Activated CD8-positive, alpha-beta memory T cell treated with anti-CD3 and anti-CD28 coated beads, Interleukin-2, amount 10 ng/mL, durations not matched to agents 7 days and 5 days (primary cell): ENCODE results near the gene PRKCQ. TPM values are rescaled to one million over a fixed set of nuclear protein-coding genes. Genes with fewer than 3 reads are reported as not detected.
"Not testable (repeated sequence)": the region's sequence is repeated elsewhere in the genome, so short reads cannot be mapped to it uniquely, and the experiment has no call there.

ENCODE experiments used
- ATAC-seq: fragments of 150-1000 bp; cut with Tn5 transposase; one replicate; pipeline ENCODE4 v1.10.0; 2021; ENCODE audit warnings: moderate library complexity
- CTCF ChIA-PET: fragments of 350-600 bp; sonication (Branson Sonifier 250); formaldehyde crosslinking; loops from one replicate; lab custom pipeline; 2021; ENCODE audit warnings: antibody characterized with exemption; lab: Charles Lee
- DNase-seq: peaks from one replicate; pipeline ENCODE4 v3.0.0-alpha.2; 2020
- H3K27ac Mint-ChIP-seq: one replicate; pipeline ENCODE4 v1.8.0; 2021; ENCODE audit warnings: mild to moderate bottlenecking, mixed read lengths
- H3K27me3 Mint-ChIP-seq: one replicate; pipeline ENCODE4 v1.8.0; 2021; ENCODE audit warnings: mixed read lengths
- H3K36me3 Mint-ChIP-seq: one replicate; pipeline ENCODE4 v1.8.0; 2021; ENCODE audit warnings: mild to moderate bottlenecking, mixed read lengths
- H3K4me1 Mint-ChIP-seq: one replicate; pipeline ENCODE4 v1.8.0; 2021; ENCODE audit warnings: mixed read lengths
- H3K4me3 Mint-ChIP-seq: one replicate; pipeline ENCODE4 v1.8.0; 2021; ENCODE audit warnings: mild to moderate bottlenecking, moderate library complexity, mixed read lengths
- H3K9me3 Mint-ChIP-seq: one replicate; pipeline ENCODE4 v1.8.0; 2022; ENCODE audit warnings: low read depth, mixed read lengths
- total RNA-seq, 2 experiments: library from RNA; stranded (reverse); gene quantifications; one replicate each; pipeline ENCODE4 v1.2.3, GENCODE V29; 2021

The PRKCQ gene
- total RNA-seq, 2 experiments from 2014 or later, result 51.0 to 58.7 TPM

- Mint-ChIP-seq H3K36me3 (peaks cover 30% of the 10 kb centered on the region), H3K4me1 (peaks cover 13% of the 10 kb centered on the region), H3K4me3 (no peak overlapping the region), H3K27ac (no peak overlapping the region), H3K9me3 (peaks cover 22% of the 10 kb centered on the region), H3K27me3 (no peaks in the 10 kb centered on the region)
- ATAC-seq, result no peak
- CTCF ChIA-PET, result no interaction called here
- DNase-seq, result no peak
These were observed 193.1 kb downstream of the PRKCQ start for GRCh38 chr10:6386960-6387359.

DNA sequence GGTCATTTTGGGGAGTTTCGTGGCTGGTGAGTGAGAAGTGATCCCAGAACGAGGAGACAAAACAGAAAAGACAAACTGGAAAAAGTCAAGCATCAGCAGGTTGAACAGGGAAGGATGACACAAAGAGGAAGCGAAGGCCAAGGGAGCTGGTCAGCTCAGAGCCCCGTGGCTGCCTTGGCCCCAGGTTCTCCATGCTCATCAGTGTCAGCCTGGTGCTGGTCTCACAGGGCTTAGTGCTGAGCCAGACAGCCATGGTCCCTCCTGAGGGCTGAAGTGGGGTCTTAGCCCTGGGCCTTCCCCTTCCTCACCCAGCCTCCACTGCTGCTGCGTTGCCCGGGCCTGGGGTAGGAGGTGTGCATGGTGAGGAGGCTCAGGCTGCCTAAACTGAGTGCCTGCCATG lies 193.7 kb downstream of the PRKCQ start:
- no peak for DNase-seq
- CTCF ChIA-PET, result interaction anchor here (0.8 to 1.3 kb wide), 3 partner anchors 12 to 38 kb away, joined by 4 to 5 read pairs (median 5); no protein-coding TSS in a partner anchor
- H3K4me3 Mint-ChIP-seq, result no peak overlapping the region
- H3K27ac Mint-ChIP-seq, result no peak overlapping the region
- peaks cover 26% of the 10 kb centered on the region for H3K36me3 Mint-ChIP-seq
- peaks cover 19% of the 10 kb centered on the region for H3K4me1 Mint-ChIP-seq
- H3K27me3 Mint-ChIP-seq, result no peaks in the 10 kb centered on the region
- no peak for ATAC-seq
- peaks cover 25% of the 10 kb centered on the region for H3K9me3 Mint-ChIP-seq

DNA sequence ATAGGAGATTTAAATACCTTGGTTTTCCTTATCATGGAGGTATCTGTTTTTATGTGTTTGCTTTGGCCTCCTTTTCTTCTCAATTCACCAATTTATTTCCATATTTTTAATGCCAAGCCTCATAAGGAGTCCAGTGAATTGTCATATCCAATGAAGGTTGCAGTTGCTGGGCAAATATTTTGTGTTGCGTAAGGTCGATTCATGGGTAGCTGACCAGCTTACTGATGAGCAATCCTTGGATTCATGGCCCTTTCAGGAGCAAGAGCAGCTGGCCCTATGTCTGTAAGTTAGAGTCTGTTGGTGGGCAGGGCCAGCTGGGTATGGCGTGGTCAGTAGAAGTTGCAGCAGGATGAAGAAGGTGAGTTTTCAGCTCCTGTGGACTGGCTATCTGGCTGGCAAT lies 194.4 kb downstream of the PRKCQ start:
- H3K27ac Mint-ChIP-seq, result no peak overlapping the region
- H3K36me3 Mint-ChIP-seq, result peaks cover 29% of the 10 kb centered on the region
- H3K27me3 Mint-ChIP-seq, result no peaks in the 10 kb centered on the region
- DNase-seq (no peak), ATAC-seq (no peak)
- CTCF ChIA-PET, result interaction anchor here (0.8 to 1.3 kb wide), 3 partner anchors 13 to 37 kb away, joined by 4 to 5 read pairs (median 5); no protein-coding TSS in a partner anchor
- H3K9me3 Mint-ChIP-seq, result peaks cover 25% of the 10 kb centered on the region
- no peak overlapping the region for H3K4me3 Mint-ChIP-seq
- peaks cover 22% of the 10 kb centered on the region for H3K4me1 Mint-ChIP-seq

- CTCF ChIA-PET, result interaction anchor here (3.7 kb wide), 1 partner anchor 183 kb away, joined by 17 read pairs; the partner anchor contains the start of gene PFKFB3
- Mint-ChIP-seq H3K36me3 (peaks cover 36% of the 10 kb centered on the region), H3K27me3 (no peaks in the 10 kb centered on the region), H3K27ac (peak overlapping the region; percentile 3), H3K4me3 (no peak overlapping the region), H3K4me1 (peaks cover 22% of the 10 kb centered on the region), H3K9me3 (peaks cover 29% of the 10 kb centered on the region)
- DNase-seq, result no peak
- no peak for ATAC-seq
These were observed 195.2 kb downstream of the PRKCQ start for GRCh38 chr10:6384847-6385246.

GRCh38 chr10:6384031-6384430 lies 196.0 kb downstream of the PRKCQ start:
- CTCF ChIA-PET, result interaction anchor here (0.7 to 3.7 kb wide), 3 partner anchors 18 to 182 kb away, joined by 3 to 20 read pairs (median 17); partner anchors contain the start of gene PFKFB3
- ATAC-seq (no peak), DNase-seq (no peak)
- H3K4me1 Mint-ChIP-seq, result peaks cover 22% of the 10 kb centered on the region
- H3K9me3 Mint-ChIP-seq, result peaks cover 32% of the 10 kb centered on the region
- no peaks in the 10 kb centered on the region for H3K27me3 Mint-ChIP-seq
- no peak overlapping the region for H3K27ac Mint-ChIP-seq
- H3K4me3 Mint-ChIP-seq, result no peak overlapping the region
- peaks cover 38% of the 10 kb centered on the region for H3K36me3 Mint-ChIP-seq

DNA sequence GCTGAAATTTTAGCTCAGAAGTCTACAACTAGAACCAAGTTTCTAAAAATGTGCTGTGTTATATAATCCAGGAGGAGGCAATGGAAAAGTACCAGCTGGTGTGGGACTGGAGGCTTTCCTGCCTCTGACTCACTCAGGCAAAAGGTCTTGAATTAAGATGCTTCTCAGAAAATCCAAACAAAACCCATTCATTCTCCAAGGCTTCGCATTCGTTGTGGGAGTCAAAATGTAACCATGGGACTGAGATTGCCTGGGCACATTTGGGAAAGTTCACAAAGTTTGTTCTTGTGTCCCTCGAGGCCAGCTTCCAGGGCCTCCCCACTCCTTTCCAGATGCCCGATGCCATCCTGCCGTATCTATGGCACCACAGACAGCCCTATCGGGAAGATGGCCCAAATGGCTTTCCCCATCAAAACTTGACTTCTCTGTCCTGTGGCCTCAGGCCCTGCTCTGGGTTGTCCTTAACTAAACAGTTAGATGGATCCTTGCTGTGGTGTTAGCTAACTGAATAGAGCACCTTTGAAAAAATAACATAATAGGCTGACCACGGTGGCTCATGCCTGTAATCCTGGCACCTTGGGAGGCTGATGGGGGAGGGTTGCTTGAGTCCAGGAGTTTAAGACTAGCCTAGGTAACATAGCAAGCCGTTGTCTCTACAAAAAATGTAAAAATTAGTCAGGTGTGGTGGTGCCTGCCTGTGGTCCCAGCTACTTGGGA lies 196.8 kb downstream of the PRKCQ start:
- H3K27ac Mint-ChIP-seq, result no peak overlapping the region
- peaks cover 43% of the 10 kb centered on the region for H3K36me3 Mint-ChIP-seq
- CTCF ChIA-PET, result interaction anchor here (0.7 to 3.7 kb wide), 7 partner anchors 15 to 210 kb away, joined by 3 to 20 read pairs (median 4); partner anchors contain the start of gene PFKFB3
- H3K9me3 Mint-ChIP-seq, result peaks cover 38% of the 10 kb centered on the region
- H3K27me3 Mint-ChIP-seq, result no peaks in the 10 kb centered on the region
- ATAC-seq (no peak), DNase-seq (no peak)
- peaks cover 22% of the 10 kb centered on the region for H3K4me1 Mint-ChIP-seq
- H3K4me3 Mint-ChIP-seq, result no peak overlapping the region

DNA sequence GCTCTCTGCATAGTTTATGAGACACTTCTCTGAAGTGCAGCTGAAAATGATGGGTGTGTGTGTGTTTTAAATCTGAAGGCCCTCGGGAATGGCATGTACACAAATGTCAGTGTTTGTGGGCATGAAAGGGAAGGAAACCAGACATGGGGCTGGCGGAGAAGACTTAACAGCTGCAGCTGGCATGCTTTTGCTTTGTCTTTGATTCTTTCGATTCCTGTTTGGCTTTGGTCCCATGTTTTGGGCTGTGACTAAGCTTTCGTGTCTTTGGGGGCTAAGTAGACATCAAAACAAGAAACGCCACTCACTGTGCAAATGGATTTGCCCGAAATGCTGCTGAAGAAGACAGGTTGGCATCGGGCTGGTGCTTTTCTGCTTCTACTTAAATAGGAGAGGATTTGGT lies 198.0 kb downstream of the PRKCQ start:
- ATAC-seq (peak; percentile 64), DNase-seq (peak; percentile 61)
- peak overlapping the region; percentile 64 for H3K4me3 Mint-ChIP-seq
- no peaks in the 10 kb centered on the region for H3K27me3 Mint-ChIP-seq
- peaks cover 41% of the 10 kb centered on the region for H3K9me3 Mint-ChIP-seq
- peak overlapping the region; percentile 77 for H3K27ac Mint-ChIP-seq
- CTCF ChIA-PET, result interaction anchor here (0.7 to 3.7 kb wide), 14 partner anchors 9 to 296 kb away, joined by 3 to 20 read pairs (median 4); partner anchors contain the start of gene PFKFB3
- H3K36me3 Mint-ChIP-seq, result peaks cover 46% of the 10 kb centered on the region
- H3K4me1 Mint-ChIP-seq, result peaks cover 22% of the 10 kb centered on the region

DNA sequence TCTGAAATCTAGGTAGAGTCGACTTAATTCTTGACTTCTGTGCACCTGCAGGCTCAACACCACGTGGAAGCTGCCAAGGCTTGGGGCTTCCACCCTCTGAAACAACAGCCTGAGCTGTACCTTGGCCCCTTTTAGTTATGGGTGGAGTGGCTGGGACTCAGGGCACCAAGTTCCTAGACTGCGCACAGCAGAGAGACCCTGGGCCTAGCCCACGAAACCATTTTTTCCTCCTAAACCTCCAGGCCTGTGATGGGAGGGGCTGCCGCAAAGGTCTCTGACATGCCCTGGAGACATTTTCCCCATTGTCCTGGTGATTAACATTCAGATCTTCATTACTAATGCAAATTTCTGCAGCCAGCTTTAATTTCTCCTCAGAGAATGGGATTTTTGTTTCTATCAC lies 199.6 kb downstream of the PRKCQ start:
- Mint-ChIP-seq H3K36me3 (peaks cover 49% of the 10 kb centered on the region), H3K4me1 (peaks cover 22% of the 10 kb centered on the region), H3K9me3 (peaks cover 39% of the 10 kb centered on the region)
- DNase-seq, H3K27ac Mint-ChIP-seq, CTCF ChIA-PET, H3K4me3 Mint-ChIP-seq, H3K27me3 Mint-ChIP-seq, ATAC-seq: not testable (repeated sequence)

DNA sequence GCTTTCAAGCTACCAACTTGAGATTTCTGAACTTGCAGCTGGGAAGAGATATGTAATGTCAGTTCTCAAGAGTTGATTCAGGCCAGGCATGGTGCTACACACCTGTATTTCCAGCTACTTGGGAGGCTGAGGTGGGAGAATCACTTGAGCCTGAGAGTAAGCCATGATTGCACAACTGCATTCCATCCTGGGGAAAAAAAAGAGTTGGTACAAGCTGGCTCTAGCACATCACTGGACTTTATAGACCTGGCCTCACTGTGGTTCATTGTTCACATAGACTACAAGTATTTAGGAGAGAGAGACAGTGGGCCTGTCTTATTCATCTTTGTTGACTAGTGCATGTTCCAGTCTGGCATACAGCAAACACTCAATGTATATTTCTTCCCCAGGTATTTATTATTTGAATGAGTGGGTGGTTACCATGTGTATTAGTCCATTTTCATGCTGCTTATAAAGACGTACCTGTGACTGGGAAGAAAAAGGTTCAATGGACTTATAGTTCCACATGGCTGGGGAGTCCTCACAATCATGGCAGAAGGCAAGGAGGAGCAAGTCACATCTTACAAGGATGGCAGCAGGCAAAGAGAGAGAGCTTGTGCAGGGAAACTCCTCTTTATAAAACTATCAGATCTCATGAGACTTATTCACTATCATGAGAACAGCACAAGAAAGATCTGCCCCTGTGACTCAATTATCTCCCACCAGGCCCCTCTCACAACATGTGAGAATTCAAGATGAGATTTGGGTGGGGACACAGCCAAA lies 200.9 kb downstream of the PRKCQ start:
- CTCF ChIA-PET, result interaction anchor here (1.2 to 1.3 kb wide), 2 partner anchors 11 to 177 kb away, joined by 3 read pairs; partner anchors contain the start of gene PFKFB3
- Mint-ChIP-seq H3K36me3 (peaks cover 48% of the 10 kb centered on the region), H3K27ac (no peak overlapping the region), H3K4me1 (peaks cover 20% of the 10 kb centered on the region), H3K27me3 (peaks cover 6% of the 10 kb centered on the region), H3K4me3 (no peak overlapping the region), H3K9me3 (peaks cover 39% of the 10 kb centered on the region)
- DNase-seq, result no peak
- no peak for ATAC-seq
